CD4-positive, alpha-beta T cell treated with Interleukin-21 for 1 hour (primary cell): ENCODE data around the gene CABP1.
"Not testable (repeated sequence)": the region's sequence is repeated elsewhere in the genome, so short reads cannot be mapped to it uniquely, and the experiment has no call there.

Experiments
- DNase-seq: peaks from one replicate; pipeline ENCODE4 v3.0.0-alpha.2; 2020

Gene CABP1

DNA sequence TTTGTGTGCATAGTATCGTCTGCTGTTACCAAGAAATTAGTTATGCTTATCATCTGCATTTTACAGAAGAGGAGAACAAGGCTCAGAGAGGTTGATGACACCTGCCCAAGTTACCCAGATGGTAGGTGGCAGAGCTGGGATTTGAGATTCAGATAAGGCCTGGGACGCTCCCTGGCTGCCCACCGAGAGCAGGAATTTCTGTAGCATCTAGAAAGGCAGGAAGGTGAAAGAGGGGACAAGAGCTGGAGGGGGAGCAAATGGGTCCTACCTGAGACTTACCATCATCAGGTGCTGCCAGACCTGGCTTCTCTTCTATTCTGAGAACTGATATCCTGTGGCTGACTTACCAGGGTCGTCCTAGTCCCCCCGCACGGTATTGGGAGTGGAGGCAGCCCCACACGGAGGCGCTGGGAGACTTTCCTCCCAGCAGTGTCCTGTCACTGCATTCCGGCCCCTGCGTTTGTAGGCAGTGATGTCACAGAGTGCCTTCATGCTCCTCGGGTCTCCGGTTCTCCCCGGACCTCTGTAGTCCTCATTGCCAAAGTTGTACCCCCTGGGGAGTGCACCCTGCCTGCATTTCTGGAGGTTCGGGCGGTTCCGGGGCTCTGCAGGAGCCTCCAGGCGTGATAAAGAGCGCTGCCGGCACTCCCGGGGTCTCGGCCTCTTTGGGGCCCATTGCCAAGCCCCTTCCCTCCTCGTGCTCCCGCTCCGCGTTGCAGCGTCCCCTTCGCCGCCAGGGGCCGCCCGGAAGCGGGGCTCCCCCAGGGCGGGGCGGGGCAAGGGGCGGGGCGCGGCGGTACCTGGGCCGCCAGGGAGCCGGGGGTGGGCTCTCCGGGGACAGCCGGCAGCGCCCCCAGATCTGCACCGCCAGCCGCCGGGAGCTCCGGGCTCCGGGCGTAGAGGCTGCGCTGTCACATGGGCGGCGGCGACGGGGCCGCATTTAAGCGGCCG lies at the start of gene CABP1:
Gene CABP1, plus strand, starts transcription at position 856 of the 951 bp plus-strand sequence. Its CDS starts 60 bp downstream, at position 916.
- peak; percentile 69 for DNase-seq

- DNase-seq, result no peak
These were observed 49.6 kb upstream of the CABP1 start for GRCh38 chr12:120590741-120591407.

DNA sequence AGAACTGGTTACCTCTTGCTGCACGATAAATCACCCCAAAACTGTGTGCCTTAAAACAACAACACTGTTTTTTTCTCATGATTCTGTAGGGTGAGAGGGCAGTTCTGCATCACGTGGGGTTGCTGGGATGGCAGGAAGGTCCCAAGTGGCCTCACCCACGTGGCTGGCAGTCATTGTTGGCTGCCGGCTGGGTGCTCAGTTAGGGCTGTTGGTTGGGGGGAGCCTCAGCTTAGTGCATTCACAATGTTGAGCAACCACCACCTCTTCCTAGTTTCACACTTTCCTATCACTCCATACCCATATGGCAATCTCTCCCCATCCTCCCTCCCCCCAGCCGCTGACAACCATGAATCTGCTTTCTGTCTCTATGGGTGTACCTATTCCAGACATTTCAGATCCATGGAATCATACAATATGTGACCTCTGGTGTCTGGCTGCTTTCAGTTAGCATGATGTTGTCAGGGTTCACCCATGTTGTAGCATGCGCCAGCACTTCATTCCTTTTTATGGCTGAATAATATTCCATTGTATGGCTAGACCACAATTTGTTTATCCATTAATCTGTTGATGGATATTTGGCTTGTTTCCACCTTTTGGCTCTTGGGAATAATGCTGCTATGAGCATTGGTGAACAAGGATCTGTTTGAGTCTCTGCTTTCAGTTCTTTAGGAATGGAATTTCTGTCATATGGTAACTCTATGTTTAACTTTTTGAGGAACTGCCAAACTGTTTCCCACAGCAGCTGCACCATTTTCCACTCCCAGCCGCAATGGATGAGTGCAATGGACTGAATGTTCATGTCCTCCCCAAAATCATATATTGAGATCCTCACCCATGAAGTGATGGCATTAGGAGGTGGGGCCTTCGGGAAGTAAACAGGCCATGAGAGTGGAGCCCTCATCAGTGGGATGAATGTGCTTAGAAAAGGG lies 48.0 kb upstream of the CABP1 start:
- no peak for DNase-seq

DNA sequence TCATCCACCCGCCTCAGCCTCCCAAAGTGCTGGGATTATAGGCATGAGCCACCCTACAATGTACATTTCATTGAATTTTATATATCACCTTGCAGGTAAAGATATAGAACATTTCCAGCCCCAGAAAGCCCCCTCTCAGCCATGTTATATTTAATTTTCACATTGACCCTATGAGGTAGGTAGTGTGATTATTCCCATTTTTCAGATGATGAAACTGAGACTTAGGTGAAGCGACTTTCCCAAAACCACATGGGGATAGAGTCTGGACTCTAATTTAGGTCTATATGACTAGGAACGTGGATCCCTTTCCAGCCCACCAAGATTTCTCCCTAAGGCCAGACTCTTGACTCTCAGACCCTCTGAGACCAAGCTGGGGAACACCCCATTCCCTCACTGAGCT lies 43.5 kb upstream of the CABP1 start:
- no peak for DNase-seq

DNA sequence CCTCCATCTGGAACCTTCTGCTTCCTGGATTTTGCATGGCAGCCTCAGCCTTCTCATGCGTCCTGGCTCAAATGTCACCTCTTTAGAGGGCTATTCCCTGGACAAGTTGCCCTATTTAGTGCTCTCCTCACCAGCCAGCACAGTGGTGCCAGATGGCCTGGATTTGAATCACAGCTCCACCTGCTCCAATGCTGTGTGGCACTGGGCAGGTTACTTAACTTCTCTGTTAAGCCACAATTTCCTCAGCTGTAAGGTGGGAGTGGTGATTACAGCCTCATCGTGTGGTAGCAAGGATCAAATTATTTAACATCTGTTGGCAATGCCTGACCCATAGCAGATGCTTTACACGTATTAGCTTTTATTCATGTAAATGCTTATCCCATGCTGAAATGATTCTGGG lies 42.6 kb upstream of the CABP1 start:
- DNase-seq, result no peak

- no peak for DNase-seq
These were observed 41.6 kb upstream of the CABP1 start for GRCh38 chr12:120598674-120599463.

GRCh38 chr12:120599672-120600552 lies 40.5 kb upstream of the CABP1 start:
- no peak for DNase-seq

DNA sequence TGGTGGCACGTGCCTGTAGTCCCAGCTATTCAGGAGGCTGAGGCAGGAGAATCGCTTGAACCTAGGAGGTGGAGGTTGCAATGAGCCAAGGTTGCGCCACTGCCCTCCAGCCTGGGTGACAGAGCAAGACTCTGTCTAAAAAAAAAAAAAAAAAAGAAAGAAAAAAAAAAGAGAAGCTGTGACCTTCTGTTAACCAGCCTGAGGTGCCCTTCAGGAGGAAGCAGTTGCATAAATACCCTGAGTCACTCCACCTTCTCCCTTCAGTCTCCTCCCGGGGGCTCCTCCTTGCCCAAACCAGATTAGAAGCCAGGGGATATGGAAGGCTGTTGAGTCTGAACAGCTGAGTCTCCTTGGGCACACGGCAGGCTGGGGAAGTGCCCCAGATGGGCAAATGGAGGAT lies 38.0 kb upstream of the CABP1 start:
- not testable (repeated sequence) for DNase-seq

GRCh38 chr12:120610560-120610959 lies 29.9 kb upstream of the CABP1 start:
- DNase-seq, result no peak

GRCh38 chr12:120611534-120611933 lies 28.9 kb upstream of the CABP1 start:
- not testable (repeated sequence) for DNase-seq

GRCh38 chr12:120614848-120615247 lies 25.6 kb upstream of the CABP1 start:
- no peak for DNase-seq

DNA sequence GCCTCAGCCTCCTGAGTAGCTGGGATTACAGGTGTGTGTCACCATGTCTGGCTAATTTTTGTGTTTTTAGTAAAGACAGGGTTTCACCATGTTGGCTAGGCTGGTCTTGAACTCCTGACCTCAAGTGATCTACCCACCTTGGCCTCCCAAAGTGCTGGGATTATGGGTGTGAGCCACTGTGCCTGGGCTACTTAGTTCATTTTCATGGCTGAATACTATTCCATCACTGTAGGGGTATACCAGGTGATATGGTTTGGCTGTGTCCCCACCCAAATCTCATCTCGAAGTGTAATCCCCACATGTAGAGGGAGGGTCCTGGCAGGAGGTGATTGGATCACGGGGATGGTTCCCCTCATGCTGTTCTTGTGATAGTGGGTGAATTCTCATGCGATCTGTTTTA lies 23.2 kb upstream of the CABP1 start:
- not testable (repeated sequence) for DNase-seq

DNA sequence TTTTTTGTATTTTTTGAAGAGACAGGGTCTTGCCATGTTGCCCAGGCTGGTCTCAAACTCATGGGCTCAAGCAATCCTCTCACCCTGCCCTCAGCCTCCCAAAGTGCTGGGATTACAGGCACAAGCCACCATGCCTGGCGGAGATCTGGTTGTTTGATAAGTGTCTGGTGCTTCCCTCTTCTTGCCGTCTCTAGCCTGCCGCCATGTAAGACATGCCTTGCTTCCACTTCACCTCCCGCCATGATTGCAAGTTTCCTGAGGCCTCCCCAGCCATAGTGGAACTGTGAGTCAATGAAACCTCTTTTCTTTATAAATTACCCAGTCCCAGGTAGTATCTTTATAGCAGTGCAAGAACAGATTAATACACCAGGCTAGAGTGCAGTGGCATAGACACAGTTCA lies 22.7 kb upstream of the CABP1 start:
- DNase-seq, result not testable (repeated sequence)

DNA sequence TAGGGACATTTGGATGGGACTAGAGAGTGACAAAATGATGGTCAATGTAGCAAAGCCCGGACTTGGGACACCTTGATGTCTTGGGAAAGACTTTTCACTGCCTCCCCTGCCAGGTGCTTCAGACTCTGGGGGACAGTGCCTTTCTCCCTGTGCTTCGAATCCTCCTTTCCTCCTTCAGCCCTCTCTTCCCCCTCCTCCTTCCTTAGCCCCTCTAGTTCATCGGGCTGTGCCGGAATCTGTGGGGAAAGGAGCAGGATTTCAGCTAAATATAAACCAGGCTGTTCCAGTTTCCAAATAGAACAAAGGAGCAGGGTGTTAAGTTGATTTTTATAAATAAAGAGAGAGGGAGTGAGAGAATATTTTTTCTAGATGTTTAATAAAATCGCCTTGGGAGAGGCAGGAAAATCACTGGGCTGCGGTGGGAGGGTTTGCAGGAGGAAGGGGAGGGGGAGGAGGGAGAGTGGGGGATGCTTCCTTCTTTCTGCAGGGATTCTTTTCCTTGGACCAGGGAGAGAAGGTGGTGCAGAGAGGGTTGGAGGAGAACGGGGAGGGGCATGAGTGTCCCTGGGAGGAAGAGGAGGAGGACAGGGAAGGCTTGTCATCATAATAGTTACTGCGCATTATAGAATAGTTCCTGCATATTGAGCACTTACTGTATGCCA lies 21.3 kb upstream of the CABP1 start:
- DNase-seq, result no peak

DNA sequence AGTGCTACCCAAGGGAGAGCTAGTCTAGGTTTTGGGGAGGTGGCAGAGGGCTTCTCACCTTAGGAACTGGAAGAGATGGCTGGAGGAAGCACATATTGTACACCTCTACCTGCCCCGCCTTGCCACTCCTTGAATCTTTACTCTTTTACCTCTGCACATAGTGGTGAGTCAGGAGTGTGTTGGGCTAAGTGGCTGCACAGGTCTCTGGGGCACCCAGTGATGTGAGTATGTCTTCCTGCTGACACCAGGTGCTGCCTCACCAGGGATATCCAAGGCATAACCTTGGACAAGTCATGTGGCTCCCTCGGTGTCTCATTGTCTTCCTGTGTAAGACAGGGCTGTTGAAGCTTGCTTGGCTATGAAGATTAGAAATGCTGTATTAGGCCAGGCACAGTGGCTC lies 19.8 kb upstream of the CABP1 start:
- no peak for DNase-seq

GRCh38 chr12:120625557-120626419 lies 14.6 kb upstream of the CABP1 start:
- peak; percentile 35 for DNase-seq

- DNase-seq, result no peak
These were observed 11.5 kb upstream of the CABP1 start for GRCh38 chr12:120628919-120629318.

GRCh38 chr12:120630104-120630892 lies 10.1 kb upstream of the CABP1 start:
- DNase-seq, result no peak

DNA sequence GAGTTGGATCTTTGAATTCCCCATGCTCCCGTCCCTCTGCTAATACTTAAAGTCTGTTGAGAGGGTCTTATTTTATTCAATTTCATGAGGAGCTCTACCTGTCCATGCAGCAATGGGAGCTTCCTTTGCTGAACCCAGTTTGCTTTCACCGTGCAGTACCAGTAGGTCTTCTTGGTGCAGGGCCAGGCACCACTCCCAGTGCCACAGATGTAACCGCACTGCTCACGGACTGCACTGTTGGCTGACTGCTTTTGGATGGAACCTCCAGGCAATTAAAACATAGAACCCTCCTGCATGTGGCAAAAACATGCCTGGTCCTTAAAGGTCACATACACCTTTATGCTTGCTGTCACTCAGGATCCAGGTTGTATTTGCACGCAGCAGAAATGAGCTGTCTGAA lies 9.3 kb upstream of the CABP1 start:
- DNase-seq, result no peak
